ENCODE measurements around the gene HOGA1.

The HOGA1 gene

DNA sequence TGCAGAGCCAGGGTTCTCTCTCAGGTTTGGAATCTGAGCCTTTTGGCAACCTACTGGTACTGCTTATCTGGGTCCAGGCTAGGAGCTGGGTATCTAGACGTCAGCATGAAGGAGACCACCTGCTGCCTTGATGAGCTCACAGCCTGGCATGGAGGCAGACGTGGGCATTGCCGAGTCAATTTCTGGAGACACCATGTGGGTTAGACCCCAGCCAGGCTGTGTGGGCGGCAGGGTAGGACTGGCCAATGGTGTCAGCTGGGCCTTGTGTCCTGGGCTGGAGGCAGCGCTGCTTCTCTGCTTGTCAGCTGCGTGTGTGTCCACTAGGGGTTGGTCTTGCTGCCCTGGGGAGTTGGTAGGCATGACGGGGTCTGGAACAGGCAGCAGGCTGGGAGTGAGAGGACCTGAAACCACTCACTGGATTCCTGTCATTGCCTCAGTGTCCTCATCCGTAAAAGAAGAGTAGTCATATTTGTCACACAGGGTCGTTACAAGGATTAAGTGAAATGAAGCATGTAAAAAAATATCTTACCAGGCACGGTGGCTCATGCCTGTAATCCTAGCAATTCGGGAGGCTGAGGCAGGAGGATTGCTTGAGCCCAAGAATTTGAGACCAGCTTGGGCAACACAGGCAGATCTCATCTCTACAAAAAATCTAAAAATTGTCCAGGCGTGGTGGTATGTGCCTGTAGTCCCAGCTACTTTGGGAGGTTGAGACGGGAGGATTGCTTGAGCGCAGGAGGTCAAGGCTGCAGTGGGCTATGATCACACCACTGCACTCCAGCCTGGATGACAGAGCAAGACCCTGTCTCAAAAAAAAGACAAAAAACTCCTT, 43.3 kb upstream of the HOGA1 start:
- no peak for DNase-seq (ENCODE audit: low read depth)
- H3K4me3 ChIP-seq (ENCODE audit: low read length) = no peak overlapping the region
- TF ChIP-seq, protein P1, sequence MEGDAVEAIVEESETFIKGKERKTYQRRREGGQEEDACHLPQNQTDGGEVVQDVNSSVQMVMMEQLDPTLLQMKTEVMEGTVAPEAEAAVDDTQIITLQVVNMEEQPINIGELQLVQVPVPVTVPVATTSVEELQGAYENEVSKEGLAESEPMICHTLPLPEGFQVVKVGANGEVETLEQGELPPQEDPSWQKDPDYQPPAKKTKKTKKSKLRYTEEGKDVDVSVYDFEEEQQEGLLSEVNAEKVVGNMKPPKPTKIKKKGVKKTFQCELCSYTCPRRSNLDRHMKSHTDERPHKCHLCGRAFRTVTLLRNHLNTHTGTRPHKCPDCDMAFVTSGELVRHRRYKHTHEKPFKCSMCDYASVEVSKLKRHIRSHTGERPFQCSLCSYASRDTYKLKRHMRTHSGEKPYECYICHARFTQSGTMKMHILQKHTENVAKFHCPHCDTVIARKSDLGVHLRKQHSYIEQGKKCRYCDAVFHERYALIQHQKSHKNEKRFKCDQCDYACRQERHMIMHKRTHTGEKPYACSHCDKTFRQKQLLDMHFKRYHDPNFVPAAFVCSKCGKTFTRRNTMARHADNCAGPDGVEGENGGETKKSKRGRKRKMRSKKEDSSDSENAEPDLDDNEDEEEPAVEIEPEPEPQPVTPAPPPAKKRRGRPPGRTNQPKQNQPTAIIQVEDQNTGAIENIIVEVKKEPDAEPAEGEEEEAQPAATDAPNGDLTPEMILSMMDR (conservative IDR thresholded peaks at IDR 0.05; ENCODE audit: low read depth, low read length) = peak; percentile 21

GRCh38 chr10:97542169-97543024, 41.8 kb upstream of the HOGA1 start:
- H3K4me3 ChIP-seq (ENCODE audit: low read length) = no peak overlapping the region
- TF ChIP-seq, protein P1 (conservative IDR thresholded peaks at IDR 0.05; ENCODE audit: low read depth, low read length) = no peak
- DNase-seq (ENCODE audit: low read depth) = peak; percentile 87

DNA sequence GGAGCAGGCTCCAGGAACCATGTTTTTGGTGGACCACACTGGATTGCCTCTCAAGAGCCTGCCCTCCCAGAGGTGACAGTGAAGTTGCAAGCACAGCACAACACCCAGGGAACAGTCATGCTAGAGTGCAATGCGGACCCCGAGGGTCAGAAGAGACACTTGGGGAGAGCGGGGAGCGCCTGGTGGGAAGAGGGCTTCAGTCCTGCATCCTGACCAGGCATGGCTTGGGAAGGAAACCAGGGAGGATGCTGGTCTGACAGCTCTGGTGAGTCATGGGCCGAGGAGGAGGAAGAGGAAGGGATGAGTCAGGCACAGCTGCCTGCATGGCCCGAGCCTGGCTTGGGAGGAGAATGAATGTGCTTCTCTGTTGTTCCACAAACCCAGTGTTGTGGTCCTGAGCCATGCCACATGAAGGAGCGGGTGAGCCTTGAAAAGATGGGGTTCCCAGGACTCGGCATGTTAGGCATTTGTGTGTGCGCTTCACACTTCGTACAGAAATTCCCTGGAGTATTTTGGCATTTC, 41.1 kb upstream of the HOGA1 start:
- peak; percentile 79 for DNase-seq (ENCODE audit: low read depth)
- TF ChIP-seq, protein P1 (conservative IDR thresholded peaks at IDR 0.05; ENCODE audit: low read depth, low read length) = no peak
- H3K4me3 ChIP-seq (ENCODE audit: low read length) = no peak overlapping the region

DNA sequence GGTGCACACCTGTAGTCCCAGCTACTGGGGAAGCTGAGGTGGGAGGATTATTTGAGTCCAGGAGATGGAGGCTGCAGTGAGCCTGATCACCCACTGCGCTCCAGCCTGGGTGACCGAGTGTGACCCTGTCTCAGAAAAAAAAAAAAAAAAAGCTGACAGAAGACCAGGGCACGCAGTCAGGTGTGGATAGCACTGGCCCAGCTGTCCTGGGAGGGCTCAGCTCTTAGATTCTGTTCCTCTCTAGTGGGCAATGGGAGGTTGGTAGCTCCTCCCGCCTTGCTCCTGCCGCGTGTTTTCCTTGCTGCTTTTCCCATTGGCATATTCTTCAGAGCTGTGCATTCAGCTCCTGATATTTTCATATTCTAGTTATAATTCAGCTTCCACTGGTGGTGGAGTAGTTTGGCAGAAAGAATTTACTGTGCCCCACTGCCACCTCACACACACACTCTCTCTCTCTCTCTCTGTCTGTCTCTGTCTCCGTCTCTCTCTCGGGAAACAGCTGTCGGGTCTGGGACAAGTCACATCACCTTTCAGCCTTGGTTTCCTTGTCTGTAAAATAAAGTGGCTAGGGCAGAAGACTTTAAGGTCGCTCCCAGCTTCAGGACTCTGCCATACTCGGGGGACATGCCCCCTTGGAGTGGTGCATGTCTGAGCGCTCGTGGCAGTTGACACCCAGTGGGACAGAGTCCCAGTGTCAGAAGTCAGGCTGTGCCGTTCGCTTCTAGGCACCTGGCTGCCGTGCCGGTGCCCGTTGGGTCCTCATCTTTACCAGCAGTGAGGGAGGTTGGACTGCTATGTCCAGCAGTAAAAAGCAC, 37.5 kb upstream of the HOGA1 start:
- TF ChIP-seq, protein P1 (conservative IDR thresholded peaks at IDR 0.05; ENCODE audit: low read depth, low read length) = no peak
- H3K4me3 ChIP-seq (ENCODE audit: low read length) = no peak overlapping the region
- no peak for DNase-seq (ENCODE audit: low read depth)

DNA sequence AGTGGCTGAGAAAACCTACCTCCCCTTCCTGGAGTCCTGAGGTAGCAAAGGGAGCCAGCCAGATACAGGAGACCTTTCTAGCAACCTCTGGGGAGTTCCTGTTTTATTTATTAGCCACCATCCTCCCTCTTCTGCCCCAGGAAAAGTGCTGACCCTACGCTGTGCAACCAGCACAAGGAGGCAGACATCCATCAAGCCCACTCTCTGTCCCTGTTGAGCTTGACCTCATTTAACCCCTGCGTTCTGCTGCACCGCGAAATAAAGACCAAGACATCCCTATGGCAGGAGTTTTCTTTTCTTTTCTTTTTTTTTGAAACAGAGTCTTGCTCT, 37.0 kb upstream of the HOGA1 start:
- DNase-seq (ENCODE audit: low read depth) = no peak
- H3K4me3 ChIP-seq (ENCODE audit: low read length) = no peak overlapping the region
- TF ChIP-seq, protein P1 (conservative IDR thresholded peaks at IDR 0.05; ENCODE audit: low read depth, low read length) = no peak

DNA sequence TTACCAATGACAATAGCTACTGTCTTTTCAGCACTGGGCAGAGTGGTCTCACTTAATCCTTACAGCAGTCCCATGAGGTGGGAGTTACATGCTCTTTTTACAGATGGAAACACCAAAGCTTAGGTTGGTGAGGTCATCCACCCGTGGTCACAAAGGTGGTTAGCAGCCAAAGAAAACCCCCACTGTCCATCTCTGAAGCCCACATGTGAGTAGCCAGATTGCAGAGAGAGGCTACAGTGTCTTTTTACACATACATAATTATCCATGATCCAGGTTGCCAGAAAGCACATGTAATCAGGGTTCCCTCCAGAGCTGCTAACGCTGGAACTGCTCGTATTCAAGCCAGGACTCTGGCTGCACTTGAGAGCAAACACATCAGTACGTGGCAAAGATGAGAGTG, 36.2 kb upstream of the HOGA1 start:
- no peak overlapping the region for H3K4me3 ChIP-seq (ENCODE audit: low read length)
- no peak for DNase-seq (ENCODE audit: low read depth)
- TF ChIP-seq, protein P1 (conservative IDR thresholded peaks at IDR 0.05; ENCODE audit: low read depth, low read length) = no peak

All from retinal pigment epithelial cell (primary cell).